Measurements from ENCODE around the gene TMEM184B.
A peak's percentile ranks its signal among the peaks of the same experiment; 100 is the strongest.

Gene TMEM184B

GRCh38 chr22:38176170-38176741 is 96.6 kb downstream of the TMEM184B start:
- WGBS (ENCODE audit: extremely low coverage, insufficient coverage, insufficient read length): no CpG with 5 or more reads among the region's 14 CpGs
- Histone ChIP-seq H3K9ac (ENCODE audit: low read length) (no peak overlapping the region), H3K4me2 (ENCODE audit: low read length) (no peak overlapping the region), H2BK12ac (ENCODE audit: low read length) (peak overlapping the region; percentile 55), H4K8ac (ENCODE audit: low read depth, low read length) (no peak overlapping the region), H3K27ac (ENCODE audit: low read depth, low read length) (no peak overlapping the region), H3K36me3 (ENCODE audit: control insufficient read depth in 1 of 2, insufficient read depth in 2 of 2, low read length in 2 of 2) (no peaks in the 10 kb centered on the region), H3K79me2 (ENCODE audit: control insufficient read depth, insufficient read depth, low read length, poor library complexity) (peaks cover 3% of the 10 kb centered on the region), H3K23ac (ENCODE audit: low read length) (no peak overlapping the region), H2AK5ac (ENCODE audit: low read length) (peak overlapping the region; percentile 6), H2BK5ac (ENCODE audit: low read depth, low read length, poor library complexity) (peak overlapping the region; percentile 13), H3K27me3 (ENCODE audit: insufficient read depth, low read length) (no peaks in the 10 kb centered on the region), H3K4me1 (ENCODE audit: control insufficient read depth in 1 of 2, insufficient read depth in 2 of 2, low read length in 2 of 2) (peaks cover 30 to 32% of the 10 kb centered on the region in 2 experiments), H3K14ac (ENCODE audit: low read length) (peak overlapping the region; percentile 10), H2BK120ac (ENCODE audit: insufficient read depth, low read length, poor library complexity) (peak overlapping the region; percentile 1), H3K4me3 (ENCODE audit: low read depth, low read length) (no peak overlapping the region), H3K18ac (ENCODE audit: low read length) (peak overlapping the region; percentile 6), H3K9me3 (ENCODE audit: insufficient read depth, low read depth, low read length) (no peaks in the 10 kb centered on the region), H4K91ac (ENCODE audit: low read depth, low read length) (peak overlapping the region; percentile 6), H3K4ac (ENCODE audit: low read depth, low read length) (peak overlapping the region; percentile 11), H3K79me1 (ENCODE audit: low read length) (peaks cover 37% of the 10 kb centered on the region), H2AFZ (ENCODE audit: insufficient read depth, low read length, poor library complexity) (no peak overlapping the region), H4K12ac (ENCODE audit: low read depth, low read length) (peak overlapping the region; percentile 8)
- DNase-seq: peak; percentile 55 to 70

GRCh38 chr22:38175206-38176118 is 97.3 kb downstream of the TMEM184B start:
- no peak overlapping the region for H3K4me3 ChIP-seq (ENCODE audit: low read depth, low read length)
- H3K36me3 ChIP-seq (ENCODE audit: control insufficient read depth in 1 of 2, insufficient read depth in 2 of 2, low read length in 2 of 2): no peaks in the 10 kb centered on the region
- no peak overlapping the region for H3K18ac ChIP-seq (ENCODE audit: low read length)
- WGBS (ENCODE audit: extremely low coverage, insufficient coverage, insufficient read length): no CpG with 5 or more reads among the region's 17 CpGs
- no peak overlapping the region for H2AFZ ChIP-seq (ENCODE audit: insufficient read depth, low read length, poor library complexity)
- no peaks in the 10 kb centered on the region for H3K9me3 ChIP-seq (ENCODE audit: insufficient read depth, low read depth, low read length)
- H3K23ac ChIP-seq (ENCODE audit: low read length): no peak overlapping the region
- no peak overlapping the region for H3K27ac ChIP-seq (ENCODE audit: low read depth, low read length)
- no peak overlapping the region for H4K91ac ChIP-seq (ENCODE audit: low read depth, low read length)
- no peak overlapping the region for H4K8ac ChIP-seq (ENCODE audit: low read depth, low read length)
- H2BK120ac ChIP-seq (ENCODE audit: insufficient read depth, low read length, poor library complexity): peak overlapping the region; percentile 61
- H3K4ac ChIP-seq (ENCODE audit: low read depth, low read length): no peak overlapping the region
- H2AK5ac ChIP-seq (ENCODE audit: low read length): peak overlapping the region; percentile 92
- peak overlapping the region; percentile 3 for H3K14ac ChIP-seq (ENCODE audit: low read length)
- no peak for DNase-seq
- H3K9ac ChIP-seq (ENCODE audit: low read length): no peak overlapping the region
- peaks cover 32% of the 10 kb centered on the region for H3K79me1 ChIP-seq (ENCODE audit: low read length)
- H3K4me2 ChIP-seq (ENCODE audit: low read length): no peak overlapping the region
- H3K27me3 ChIP-seq (ENCODE audit: insufficient read depth, low read length): no peaks in the 10 kb centered on the region
- H2BK12ac ChIP-seq (ENCODE audit: low read length): peak overlapping the region; percentile 46
- H2BK5ac ChIP-seq (ENCODE audit: low read depth, low read length, poor library complexity): no peak overlapping the region
- peaks cover 24 to 25% of the 10 kb centered on the region in 2 experiments for H3K4me1 ChIP-seq (ENCODE audit: control insufficient read depth in 1 of 2, insufficient read depth in 2 of 2, low read length in 2 of 2)
- H3K79me2 ChIP-seq (ENCODE audit: control insufficient read depth, insufficient read depth, low read length, poor library complexity): no peaks in the 10 kb centered on the region
- H4K12ac ChIP-seq (ENCODE audit: low read depth, low read length): no peak overlapping the region

- H3K4me3 ChIP-seq (ENCODE audit: low read depth, low read length): no peak overlapping the region
- no peak overlapping the region for H3K23ac ChIP-seq (ENCODE audit: low read length)
- H3K79me2 ChIP-seq (ENCODE audit: control insufficient read depth, insufficient read depth, low read length, poor library complexity): no peaks in the 10 kb centered on the region
- no peak overlapping the region for H2AFZ ChIP-seq (ENCODE audit: insufficient read depth, low read length, poor library complexity)
- peak overlapping the region; percentile 46 for H2BK12ac ChIP-seq (ENCODE audit: low read length)
- DNase-seq: no peak
- H2BK120ac ChIP-seq (ENCODE audit: insufficient read depth, low read length, poor library complexity): peak overlapping the region; percentile 61
- no peak overlapping the region for H4K12ac ChIP-seq (ENCODE audit: low read depth, low read length)
- H3K9me3 ChIP-seq (ENCODE audit: insufficient read depth, low read depth, low read length): no peaks in the 10 kb centered on the region
- no peak overlapping the region for H2BK5ac ChIP-seq (ENCODE audit: low read depth, low read length, poor library complexity)
- no peak overlapping the region for H3K27ac ChIP-seq (ENCODE audit: low read depth, low read length)
- no peak overlapping the region for H3K9ac ChIP-seq (ENCODE audit: low read length)
- H4K91ac ChIP-seq (ENCODE audit: low read depth, low read length): peak overlapping the region; percentile 17
- H3K4ac ChIP-seq (ENCODE audit: low read depth, low read length): no peak overlapping the region
- peak overlapping the region; percentile 92 for H2AK5ac ChIP-seq (ENCODE audit: low read length)
- H3K4me2 ChIP-seq (ENCODE audit: low read length): no peak overlapping the region
- H3K18ac ChIP-seq (ENCODE audit: low read length): peak overlapping the region; percentile 33
- no CpG with 5 or more reads among the region's 14 CpGs for WGBS (ENCODE audit: extremely low coverage, insufficient coverage, insufficient read length)
- no peaks in the 10 kb centered on the region for H3K27me3 ChIP-seq (ENCODE audit: insufficient read depth, low read length)
- no peak overlapping the region for H4K8ac ChIP-seq (ENCODE audit: low read depth, low read length)
- H3K14ac ChIP-seq (ENCODE audit: low read length): no peak overlapping the region
- no peaks in the 10 kb centered on the region for H3K36me3 ChIP-seq (ENCODE audit: control insufficient read depth in 1 of 2, insufficient read depth in 2 of 2, low read length in 2 of 2)
- peaks cover 24% of the 10 kb centered on the region for H3K79me1 ChIP-seq (ENCODE audit: low read length)
- peaks cover 17 to 20% of the 10 kb centered on the region in 2 experiments for H3K4me1 ChIP-seq (ENCODE audit: control insufficient read depth in 1 of 2, insufficient read depth in 2 of 2, low read length in 2 of 2)
Measured at GRCh38 chr22:38174626-38175025, 98.2 kb downstream of the TMEM184B start.

DNA sequence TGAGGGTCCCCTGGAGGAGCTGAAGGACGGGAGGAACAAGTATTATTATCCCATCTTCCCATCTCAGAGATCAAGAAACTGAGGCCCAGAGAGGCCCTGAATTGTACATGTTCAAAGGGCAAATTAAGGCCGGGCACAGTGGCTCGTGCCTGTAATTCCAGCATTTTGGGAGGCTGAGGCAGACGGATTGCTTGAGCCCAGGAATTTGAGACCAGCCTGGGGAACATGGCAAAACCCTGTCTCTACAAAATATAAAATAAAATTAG is 99.2 kb downstream of the TMEM184B start:
- Histone ChIP-seq H4K8ac (ENCODE audit: low read depth, low read length) (no peak overlapping the region), H3K79me1 (ENCODE audit: low read length) (peaks cover 19% of the 10 kb centered on the region), H3K9ac (ENCODE audit: low read length) (no peak overlapping the region), H3K36me3 (ENCODE audit: control insufficient read depth in 1 of 2, insufficient read depth in 2 of 2, low read length in 2 of 2) (no peaks in the 10 kb centered on the region), H4K12ac (ENCODE audit: low read depth, low read length) (no peak overlapping the region), H3K14ac (ENCODE audit: low read length) (no peak overlapping the region), H2BK120ac (ENCODE audit: insufficient read depth, low read length, poor library complexity) (no peak overlapping the region), H3K4me3 (ENCODE audit: low read depth, low read length) (no peak overlapping the region), H3K23ac (ENCODE audit: low read length) (no peak overlapping the region), H2AFZ (ENCODE audit: insufficient read depth, low read length, poor library complexity) (no peak overlapping the region), H3K9me3 (ENCODE audit: insufficient read depth, low read depth, low read length) (no peaks in the 10 kb centered on the region), H2BK12ac (ENCODE audit: low read length) (no peak overlapping the region), H2AK5ac (ENCODE audit: low read length) (no peak overlapping the region), H3K4me2 (ENCODE audit: low read length) (no peak overlapping the region), H3K27me3 (ENCODE audit: insufficient read depth, low read length) (no peaks in the 10 kb centered on the region), H3K18ac (ENCODE audit: low read length) (no peak overlapping the region), H3K79me2 (ENCODE audit: control insufficient read depth, insufficient read depth, low read length, poor library complexity) (no peaks in the 10 kb centered on the region), H3K4me1 (ENCODE audit: control insufficient read depth in 1 of 2, insufficient read depth in 2 of 2, low read length in 2 of 2) (peaks cover 17 to 20% of the 10 kb centered on the region in 2 experiments), H4K91ac (ENCODE audit: low read depth, low read length) (no peak overlapping the region), H3K4ac (ENCODE audit: low read depth, low read length) (no peak overlapping the region), H2BK5ac (ENCODE audit: low read depth, low read length, poor library complexity) (no peak overlapping the region), H3K27ac (ENCODE audit: low read depth, low read length) (no peak overlapping the region)
- WGBS (ENCODE audit: extremely low coverage, insufficient coverage, insufficient read length): no CpG with 5 or more reads among the region's 4 CpGs
- no peak for DNase-seq

All from trophoblast cell (in vitro differentiated cells and primary cell).